ENCODE measurements around the gene C1orf232. TPM values are rescaled to one million over a fixed set of nuclear protein-coding genes. Genes with fewer than 3 reads are reported as not detected.

C1orf232 gene
- total and polyA plus RNA-seq, 4 donors: not detected

DNA sequence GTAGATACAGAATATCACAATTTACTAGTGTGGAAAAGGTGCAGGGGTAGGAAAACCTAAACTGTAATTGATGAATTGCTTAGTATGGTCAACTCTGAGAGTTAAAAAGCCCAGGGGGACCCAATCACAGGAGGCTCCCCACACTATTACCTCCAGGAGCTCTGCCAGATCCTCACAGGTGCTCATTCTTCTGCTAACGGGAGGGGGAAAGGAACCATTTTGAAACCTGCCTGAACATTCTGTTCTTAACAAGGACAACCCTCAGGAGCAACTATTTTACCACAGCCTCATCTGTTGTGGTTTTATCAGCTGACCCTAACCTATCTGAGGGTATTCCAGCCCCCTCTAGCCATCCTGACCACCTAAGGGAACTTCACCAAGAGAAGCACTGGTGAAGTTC lies 38.1 kb downstream of the C1orf232 start:
- no peak for DNase-seq (ENCODE audit: low spot score)
- TF ChIP-seq JUND (IDR thresholded peaks at IDR 0.05) (no peak), SP1 (IDR thresholded peaks at IDR 0.05) (no peak), GABPA (IDR thresholded peaks at IDR 0.05 in 1 of 2, conservative IDR thresholded peaks at IDR 0.05 in 1 of 2) (no peak), HNF4A (conservative IDR thresholded peaks at IDR 0.05) (no peak), EGR1 (IDR thresholded peaks at IDR 0.05; ENCODE audit: low read depth in 2 of 2) (no peak), YY1 (IDR thresholded peaks at IDR 0.05) (no peak), HNF4G (IDR thresholded peaks at IDR 0.05) (no peak), FOXA2 (IDR thresholded peaks at IDR 0.05) (no peak)
- TF ChIP-seq, protein P1, sequence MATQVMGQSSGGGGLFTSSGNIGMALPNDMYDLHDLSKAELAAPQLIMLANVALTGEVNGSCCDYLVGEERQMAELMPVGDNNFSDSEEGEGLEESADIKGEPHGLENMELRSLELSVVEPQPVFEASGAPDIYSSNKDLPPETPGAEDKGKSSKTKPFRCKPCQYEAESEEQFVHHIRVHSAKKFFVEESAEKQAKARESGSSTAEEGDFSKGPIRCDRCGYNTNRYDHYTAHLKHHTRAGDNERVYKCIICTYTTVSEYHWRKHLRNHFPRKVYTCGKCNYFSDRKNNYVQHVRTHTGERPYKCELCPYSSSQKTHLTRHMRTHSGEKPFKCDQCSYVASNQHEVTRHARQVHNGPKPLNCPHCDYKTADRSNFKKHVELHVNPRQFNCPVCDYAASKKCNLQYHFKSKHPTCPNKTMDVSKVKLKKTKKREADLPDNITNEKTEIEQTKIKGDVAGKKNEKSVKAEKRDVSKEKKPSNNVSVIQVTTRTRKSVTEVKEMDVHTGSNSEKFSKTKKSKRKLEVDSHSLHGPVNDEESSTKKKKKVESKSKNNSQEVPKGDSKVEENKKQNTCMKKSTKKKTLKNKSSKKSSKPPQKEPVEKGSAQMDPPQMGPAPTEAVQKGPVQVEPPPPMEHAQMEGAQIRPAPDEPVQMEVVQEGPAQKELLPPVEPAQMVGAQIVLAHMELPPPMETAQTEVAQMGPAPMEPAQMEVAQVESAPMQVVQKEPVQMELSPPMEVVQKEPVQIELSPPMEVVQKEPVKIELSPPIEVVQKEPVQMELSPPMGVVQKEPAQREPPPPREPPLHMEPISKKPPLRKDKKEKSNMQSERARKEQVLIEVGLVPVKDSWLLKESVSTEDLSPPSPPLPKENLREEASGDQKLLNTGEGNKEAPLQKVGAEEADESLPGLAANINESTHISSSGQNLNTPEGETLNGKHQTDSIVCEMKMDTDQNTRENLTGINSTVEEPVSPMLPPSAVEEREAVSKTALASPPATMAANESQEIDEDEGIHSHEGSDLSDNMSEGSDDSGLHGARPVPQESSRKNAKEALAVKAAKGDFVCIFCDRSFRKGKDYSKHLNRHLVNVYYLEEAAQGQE (IDR thresholded peaks at IDR 0.05): no peak
- TF ChIP-seq, protein P2, sequence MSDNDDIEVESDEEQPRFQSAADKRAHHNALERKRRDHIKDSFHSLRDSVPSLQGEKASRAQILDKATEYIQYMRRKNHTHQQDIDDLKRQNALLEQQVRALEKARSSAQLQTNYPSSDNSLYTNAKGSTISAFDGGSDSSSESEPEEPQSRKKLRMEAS (IDR thresholded peaks at IDR 0.05): no peak
- TF ChIP-seq, protein P3, sequence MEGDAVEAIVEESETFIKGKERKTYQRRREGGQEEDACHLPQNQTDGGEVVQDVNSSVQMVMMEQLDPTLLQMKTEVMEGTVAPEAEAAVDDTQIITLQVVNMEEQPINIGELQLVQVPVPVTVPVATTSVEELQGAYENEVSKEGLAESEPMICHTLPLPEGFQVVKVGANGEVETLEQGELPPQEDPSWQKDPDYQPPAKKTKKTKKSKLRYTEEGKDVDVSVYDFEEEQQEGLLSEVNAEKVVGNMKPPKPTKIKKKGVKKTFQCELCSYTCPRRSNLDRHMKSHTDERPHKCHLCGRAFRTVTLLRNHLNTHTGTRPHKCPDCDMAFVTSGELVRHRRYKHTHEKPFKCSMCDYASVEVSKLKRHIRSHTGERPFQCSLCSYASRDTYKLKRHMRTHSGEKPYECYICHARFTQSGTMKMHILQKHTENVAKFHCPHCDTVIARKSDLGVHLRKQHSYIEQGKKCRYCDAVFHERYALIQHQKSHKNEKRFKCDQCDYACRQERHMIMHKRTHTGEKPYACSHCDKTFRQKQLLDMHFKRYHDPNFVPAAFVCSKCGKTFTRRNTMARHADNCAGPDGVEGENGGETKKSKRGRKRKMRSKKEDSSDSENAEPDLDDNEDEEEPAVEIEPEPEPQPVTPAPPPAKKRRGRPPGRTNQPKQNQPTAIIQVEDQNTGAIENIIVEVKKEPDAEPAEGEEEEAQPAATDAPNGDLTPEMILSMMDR (IDR thresholded peaks at IDR 0.05; ENCODE audit: low read depth, low read length, missing input control): no peak
- Histone ChIP-seq H3K4me1 (ENCODE audit: control insufficient read depth in 4 of 4, insufficient read depth in 4 of 4, low read length in 3 of 4) (peaks cover 2 to 11% (median 6%) of the 10 kb centered on the region in 4 donors), H3K27me3 (ENCODE audit: control insufficient read depth in 4 of 4, insufficient read depth in 4 of 4, low read length in 3 of 4) (no peaks in the 10 kb centered on the region), H3K27ac (ENCODE audit: low read depth in 1 of 2, low read length in 2 of 2) (no peak overlapping the region), H3K36me3 (ENCODE audit: control insufficient read depth in 4 of 4, insufficient read depth in 3 of 4, low read depth in 1 of 4, low read length in 3 of 4) (no peaks in the 10 kb centered on the region), H3K9me3 (ENCODE audit: control insufficient read depth in 4 of 4, low read length in 3 of 4) (no peaks in the 10 kb centered on the region), H3K4me3 (ENCODE audit: low read depth in 1 of 3, low read length in 3 of 3) (no peak overlapping the region), H3K9ac (ENCODE audit: low read depth in 1 of 2, low read length in 2 of 2) (no peak overlapping the region)
- WGBS: 83% methylated on average over 1 of the region's 1 CpG

DNA sequence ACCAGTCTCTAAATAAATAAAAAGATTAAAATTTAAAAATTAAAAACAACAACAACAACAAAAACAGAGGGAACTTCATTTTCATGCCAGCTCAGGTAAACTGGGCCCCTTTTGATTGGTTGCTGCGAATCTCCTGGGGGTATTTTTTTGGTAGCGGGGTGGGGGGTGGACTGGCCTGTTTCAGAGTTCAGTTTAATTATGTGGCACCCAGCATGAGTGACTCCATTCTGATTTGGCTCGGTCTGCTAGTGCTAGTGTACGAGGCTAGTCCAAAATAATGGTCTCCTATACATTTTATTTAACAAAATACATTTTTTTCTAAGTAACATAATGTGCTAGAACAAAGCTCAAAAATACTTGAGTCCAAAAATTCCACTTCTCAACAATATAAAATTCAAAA lies 39.0 kb downstream of the C1orf232 start:
- no peaks in the 10 kb centered on the region for H3K36me3 ChIP-seq (ENCODE audit: control insufficient read depth in 4 of 4, insufficient read depth in 3 of 4, low read depth in 1 of 4, low read length in 3 of 4)
- no peaks in the 10 kb centered on the region for H3K9me3 ChIP-seq (ENCODE audit: control insufficient read depth in 4 of 4, low read length in 3 of 4)
- no peak overlapping the region for H3K4me3 ChIP-seq (ENCODE audit: low read depth in 1 of 3, low read length in 3 of 3)
- H3K4me1 ChIP-seq (ENCODE audit: control insufficient read depth in 4 of 4, insufficient read depth in 4 of 4, low read length in 3 of 4): peaks cover 2 to 19% (median 11%) of the 10 kb centered on the region in 4 donors
- no peak overlapping the region for H3K9ac ChIP-seq (ENCODE audit: low read depth in 1 of 2, low read length in 2 of 2)
- no peak overlapping the region for H3K27ac ChIP-seq (ENCODE audit: low read depth in 1 of 2, low read length in 2 of 2)
- no peak for DNase-seq (ENCODE audit: low spot score)
- H3K27me3 ChIP-seq (ENCODE audit: control insufficient read depth in 4 of 4, insufficient read depth in 4 of 4, low read length in 3 of 4): no peaks in the 10 kb centered on the region
- WGBS: 92% methylated on average over 4 of the region's 4 CpGs
- TF ChIP-seq YY1 (IDR thresholded peaks at IDR 0.05) (no peak), HNF4G (IDR thresholded peaks at IDR 0.05) (no peak), FOXA2 (IDR thresholded peaks at IDR 0.05) (no peak), GABPA (IDR thresholded peaks at IDR 0.05 in 1 of 2, conservative IDR thresholded peaks at IDR 0.05 in 1 of 2) (no peak), JUND (IDR thresholded peaks at IDR 0.05) (no peak), RXRA (IDR thresholded peaks at IDR 0.05) (no peak)
- TF ChIP-seq, protein P1 (IDR thresholded peaks at IDR 0.05): no peak
- TF ChIP-seq, protein P2 (IDR thresholded peaks at IDR 0.05): no peak
- TF ChIP-seq, protein P4, sequence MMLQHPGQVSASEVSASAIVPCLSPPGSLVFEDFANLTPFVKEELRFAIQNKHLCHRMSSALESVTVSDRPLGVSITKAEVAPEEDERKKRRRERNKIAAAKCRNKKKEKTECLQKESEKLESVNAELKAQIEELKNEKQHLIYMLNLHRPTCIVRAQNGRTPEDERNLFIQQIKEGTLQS (IDR thresholded peaks at IDR 0.05): no peak

All from liver (tissue), 9 donors.